Skeletal muscle cell (primary cell): ENCODE results near the gene SWI5.
A peak's percentile ranks its signal among the peaks of the same experiment; 100 is the strongest.

Source experiments
- DNase-seq: peaks from one replicate; pipeline ENCODE4 v3.0.0-alpha.2; 2010; ENCODE audit warnings: low read depth
- H3K4me3 ChIP-seq: 2 replicates; pipeline ENCODE4 v1.5.1; 2011; ENCODE audit warnings: low read depth, mild to moderate bottlenecking, control low read depth, low read length, moderate library complexity

SWI5 gene

DNA sequence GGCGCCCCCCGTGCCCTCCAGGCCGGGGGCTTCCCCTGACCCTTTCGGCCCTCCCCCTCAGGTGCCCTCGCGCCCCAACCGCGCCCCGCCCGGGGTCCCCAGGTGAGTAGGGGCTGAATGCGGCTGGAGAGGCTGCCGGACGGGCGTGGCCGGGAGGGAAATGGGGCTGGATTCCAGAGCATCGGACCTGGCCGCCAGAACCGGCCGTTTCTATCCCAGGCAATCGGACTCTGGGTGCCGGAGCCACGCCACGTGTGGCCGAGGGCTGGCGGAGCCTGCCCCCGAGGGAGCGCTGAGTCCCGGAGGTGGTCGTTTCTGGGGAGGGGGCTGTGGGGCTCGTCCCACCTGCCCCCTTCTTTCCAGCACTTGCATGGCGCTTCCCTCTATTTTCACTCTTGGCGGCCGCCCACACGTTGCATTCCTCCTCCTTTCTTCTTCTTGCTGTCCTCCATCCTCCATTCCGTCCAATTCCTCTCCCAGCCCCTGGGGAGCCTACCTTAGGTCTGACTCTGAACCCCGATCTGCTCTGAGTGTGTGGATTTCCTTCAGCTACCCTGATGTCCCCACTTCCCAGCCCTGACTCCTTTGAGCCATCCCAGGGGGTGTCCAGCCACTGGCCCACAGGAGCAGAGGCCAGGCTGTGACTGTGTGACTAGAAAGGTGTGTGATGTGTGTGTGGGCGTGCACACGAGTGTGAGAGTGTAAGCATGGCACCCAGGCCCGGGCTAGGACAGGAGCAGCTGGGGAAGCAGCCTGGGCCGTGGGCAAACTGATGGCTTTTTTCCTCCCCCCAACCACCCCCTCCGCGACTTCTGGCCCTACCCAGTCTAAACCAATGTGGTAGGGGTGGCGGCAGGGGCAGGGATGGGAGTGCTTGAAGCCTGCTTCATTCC lies 25.0 kb upstream of the SWI5 start:
- DNase-seq: no peak
- peak overlapping the region; percentile 41 for H3K4me3 ChIP-seq

GRCh38 chr9:128251732-128252100 lies 24.4 kb upstream of the SWI5 start:
- DNase-seq: no peak
- H3K4me3 ChIP-seq: no peak overlapping the region

GRCh38 chr9:128252317-128253139 lies 23.5 kb upstream of the SWI5 start:
- no peak for DNase-seq
- no peak overlapping the region for H3K4me3 ChIP-seq

DNA sequence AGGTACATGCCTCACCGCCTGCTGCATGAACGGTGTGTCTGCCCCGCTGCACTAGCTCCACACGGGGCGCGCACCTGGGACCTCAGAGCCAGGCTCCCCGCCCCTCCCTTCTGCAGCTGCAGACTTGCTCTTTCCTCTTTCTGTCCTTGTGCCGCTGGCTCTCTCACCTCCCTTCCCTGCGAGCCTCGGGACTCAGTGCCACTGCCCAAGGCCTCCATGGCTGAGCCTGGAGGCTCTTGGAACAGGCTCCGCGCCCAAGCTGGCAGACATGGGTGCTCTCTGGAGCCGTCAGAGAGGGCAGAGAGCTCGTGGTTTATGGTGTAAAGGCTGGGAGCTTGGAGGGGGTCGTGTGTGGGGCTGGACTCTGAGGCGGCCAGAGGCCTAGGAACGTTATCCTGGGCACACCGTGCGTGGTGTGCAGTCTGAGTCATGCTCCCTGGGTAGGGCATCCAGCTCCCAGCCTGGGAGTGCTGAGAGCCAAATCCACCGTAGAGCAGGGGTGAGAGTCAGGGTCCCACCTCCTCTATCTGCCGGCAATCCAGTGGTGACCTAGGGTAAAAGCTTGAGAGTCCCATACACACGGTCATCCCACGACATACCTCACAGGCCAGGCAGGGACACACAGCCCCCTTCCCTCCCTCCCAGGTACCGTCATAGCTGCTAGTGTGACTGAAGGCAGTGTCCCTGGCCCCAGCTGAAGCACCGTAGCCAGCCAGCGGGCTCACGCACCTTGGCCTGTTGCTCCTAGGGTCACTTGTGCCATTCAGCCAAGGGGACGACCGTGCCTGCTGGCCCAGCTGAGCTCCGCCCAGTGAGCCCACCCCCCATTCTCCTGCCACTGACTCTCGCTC lies 22.7 kb upstream of the SWI5 start:
- no peak for DNase-seq

GRCh38 chr9:128253991-128254346 lies 22.1 kb upstream of the SWI5 start:
- H3K4me3 ChIP-seq: no peak overlapping the region
- DNase-seq: no peak

More for the DNA sequence above, 22.7 kb upstream of the SWI5 start:
- H3K4me3 ChIP-seq: no peak overlapping the region

DNA sequence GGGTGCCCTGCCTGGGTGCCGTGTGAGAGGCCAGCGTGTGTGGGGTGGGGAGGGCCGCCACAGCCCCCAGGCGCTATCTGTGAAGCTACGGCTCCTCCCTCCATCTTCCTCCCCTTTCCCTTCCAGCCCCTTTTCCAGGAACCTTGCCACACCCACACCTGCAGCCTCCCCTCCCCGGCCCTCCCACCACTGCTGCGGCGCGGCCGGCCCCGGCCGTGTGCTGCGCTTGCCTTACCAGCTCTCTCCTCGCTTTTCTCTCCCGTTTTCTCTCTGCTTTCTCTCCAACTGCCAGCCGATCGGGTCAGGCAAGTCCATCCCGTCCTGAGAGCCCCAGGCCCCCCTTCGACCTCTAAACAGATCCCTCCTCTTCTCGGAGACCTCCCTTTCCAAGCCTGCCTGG lies 21.7 kb upstream of the SWI5 start:
- no peak overlapping the region for H3K4me3 ChIP-seq
- DNase-seq: no peak

GRCh38 chr9:128254855-128255759 lies 21.0 kb upstream of the SWI5 start:
- no peak overlapping the region for H3K4me3 ChIP-seq
- DNase-seq: no peak

- DNase-seq: no peak
- no peak overlapping the region for H3K4me3 ChIP-seq
Measured at GRCh38 chr9:128257086-128257825, 18.8 kb upstream of the SWI5 start.

- no peak for DNase-seq
- no peak overlapping the region for H3K4me3 ChIP-seq
Measured at GRCh38 chr9:128257907-128258306, 18.2 kb upstream of the SWI5 start.

- H3K4me3 ChIP-seq: no peak overlapping the region
- DNase-seq: no peak
Measured at GRCh38 chr9:128258326-128258725, 17.8 kb upstream of the SWI5 start.

- DNase-seq: no peak
- H3K4me3 ChIP-seq: no peak overlapping the region
Measured at GRCh38 chr9:128259156-128259555, 16.9 kb upstream of the SWI5 start.

DNA sequence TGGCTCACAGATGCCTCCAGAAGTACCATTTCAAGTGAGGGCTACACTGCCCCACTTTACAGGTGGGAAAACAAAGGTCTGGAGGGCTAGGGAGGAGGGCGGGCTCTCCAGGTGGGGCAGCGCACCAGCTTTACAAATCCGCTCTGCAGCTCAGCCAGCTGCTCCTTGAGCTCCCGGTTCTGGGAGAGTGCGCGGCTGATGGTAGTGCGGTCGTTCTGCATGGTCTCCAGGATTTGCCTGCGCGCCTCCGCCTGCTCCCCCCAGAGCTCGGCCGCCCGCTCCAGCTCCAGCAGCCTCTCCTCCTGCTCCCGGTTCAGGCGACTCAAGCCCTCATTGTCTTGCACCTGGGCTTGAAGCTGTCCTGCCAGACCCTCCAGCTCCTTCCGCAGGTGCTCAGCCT lies 15.7 kb upstream of the SWI5 start:
- no peak overlapping the region for H3K4me3 ChIP-seq
- DNase-seq: no peak

- H3K4me3 ChIP-seq: no peak overlapping the region
- DNase-seq: no peak
Measured at GRCh38 chr9:128262687-128263086, 13.4 kb upstream of the SWI5 start.

DNA sequence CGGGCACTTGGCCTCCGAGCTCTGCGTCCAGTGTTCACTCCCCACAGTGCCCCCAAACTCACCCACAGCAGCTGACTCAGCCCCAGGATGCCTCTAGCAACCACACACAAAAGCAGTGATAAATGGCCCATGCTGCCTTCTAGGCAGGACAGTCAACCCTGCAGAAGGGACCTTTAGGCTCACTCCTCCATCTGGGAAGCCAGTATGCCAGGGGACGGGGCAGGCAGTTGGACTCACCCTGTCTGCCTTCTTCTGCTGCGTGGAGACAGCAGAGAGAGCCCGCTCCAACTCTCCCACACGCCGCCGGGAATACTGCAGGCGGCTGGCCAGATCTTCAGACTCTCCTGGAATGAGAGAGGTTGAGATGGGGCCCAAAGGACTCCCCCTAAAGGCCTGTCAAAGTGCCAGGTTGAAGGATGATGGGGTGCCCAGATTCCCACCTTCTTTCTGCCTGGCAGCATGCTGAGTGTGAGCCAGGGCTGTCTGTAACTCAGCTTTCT lies 10.7 kb upstream of the SWI5 start:
- no peak for DNase-seq
- no peak overlapping the region for H3K4me3 ChIP-seq

- no peak overlapping the region for H3K4me3 ChIP-seq
Measured at GRCh38 chr9:128266868-128267590, 9.0 kb upstream of the SWI5 start.

DNA sequence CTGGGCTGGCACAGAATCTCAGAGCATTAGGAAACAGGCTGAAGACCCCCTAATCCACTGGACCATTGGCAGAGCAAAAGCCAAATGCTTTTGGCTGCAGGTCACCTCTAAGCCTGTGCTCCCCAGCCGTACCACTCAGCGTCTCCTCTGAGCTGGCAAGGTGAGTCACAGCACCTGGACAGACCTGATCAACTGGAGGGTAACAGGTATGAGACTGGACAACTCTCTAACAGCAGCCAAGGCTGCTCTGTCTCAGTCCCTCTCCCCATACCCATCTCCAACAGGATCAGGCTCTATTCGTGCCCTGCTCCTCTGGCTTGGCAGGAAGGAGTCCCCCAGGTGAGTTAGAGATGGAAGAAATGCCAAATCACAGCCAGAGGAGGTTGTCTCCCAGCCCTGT lies 5.0 kb upstream of the SWI5 start:
- no peak for DNase-seq
- no peak overlapping the region for H3K4me3 ChIP-seq

More at GRCh38 chr9:128266868-128267590, 9.0 kb upstream of the SWI5 start:
- DNase-seq: no peak

GRCh38 chr9:128271512-128271911 lies 4.6 kb upstream of the SWI5 start:
- H3K4me3 ChIP-seq: no peak overlapping the region
- no peak for DNase-seq
